Fibroblast of lung (primary cell): ENCODE measurements around the gene ATF6B. TPM values are rescaled to one million over a fixed set of nuclear protein-coding genes. Genes with fewer than 3 reads are reported as not detected.

Experiments
- DNase-seq, 2 donors: peaks; one replicate each; pipeline versions ENCODE4 v3.0.0 to v3.0.0-alpha.2; 2010; ENCODE audit warnings: low read depth in 2 of 2
- H2AFZ ChIP-seq: 2 replicates; pipeline ENCODE4 v1.5.1; 2012; ENCODE audit warnings: low read length, control low read depth, inconsistent platforms
- H3K27ac ChIP-seq: 2 replicates; pipeline ENCODE4 v1.5.1; 2011; ENCODE audit warnings: low read length, control low read depth; ENCODE audit not compliant: insufficient read depth
- H3K27me3 ChIP-seq: 2 replicates; pipeline ENCODE4 v1.5.1; 2011; ENCODE audit warnings: mild to moderate bottlenecking, low read length; ENCODE audit not compliant: control insufficient read depth, insufficient read depth
- H3K36me3 ChIP-seq: 2 replicates; pipeline ENCODE4 v1.5.1; 2011; ENCODE audit warnings: low read length; ENCODE audit not compliant: control insufficient read depth, insufficient read depth
- H3K4me1 ChIP-seq: 2 replicates; pipeline ENCODE4 v1.5.1; 2011; ENCODE audit warnings: low read length; ENCODE audit not compliant: control insufficient read depth, insufficient read depth; ENCODE audit errors: extremely low read depth
- H3K4me2 ChIP-seq: 2 replicates; pipeline ENCODE4 v1.5.1; 2011; ENCODE audit warnings: low read length, control low read depth; ENCODE audit not compliant: insufficient read depth; ENCODE audit errors: extremely low read depth
- H3K4me3 ChIP-seq, 4 experiments: fragments of 200-600 bp in 1 of 4; sonication (generic) in 1 of 4; replicated peaks in 1 of 4; 2 replicates each; pipeline ENCODE4 v1.5.1; 2011 to 2016; ENCODE audit warnings: low read length in 4 of 4, low read depth in 3 of 4, mild to moderate bottlenecking in 3 of 4, control low read depth in 2 of 4, inconsistent platforms in 1 of 4, mixed read lengths in 1 of 4; ENCODE audit not compliant: insufficient read depth in 1 of 4; ENCODE audit errors: control extremely low read depth in 1 of 4
- H3K79me2 ChIP-seq: 2 replicates; pipeline ENCODE4 v1.5.1; 2012; ENCODE audit warnings: mild to moderate bottlenecking, low read length, inconsistent platforms; ENCODE audit not compliant: control insufficient read depth, insufficient read depth
- H3K9ac ChIP-seq: 2 replicates; pipeline ENCODE4 v1.5.1; 2011; ENCODE audit warnings: mild to moderate bottlenecking, low read length, control low read depth; ENCODE audit not compliant: insufficient read depth
- H3K9me3 ChIP-seq: 2 replicates; pipeline ENCODE4 v1.5.1; 2012; ENCODE audit warnings: low read depth, low read length; ENCODE audit not compliant: control insufficient read depth, insufficient read depth
- H4K20me1 ChIP-seq: 2 replicates; pipeline ENCODE4 v1.5.1; 2011; ENCODE audit warnings: low read length; ENCODE audit not compliant: control insufficient read depth, insufficient read depth; ENCODE audit errors: extremely low read depth
- CTCF ChIP-seq, 2 donors: IDR thresholded peaks in 1 of 2; conservative IDR thresholded peaks in 1 of 2; 1 replicate in 1 of 2; 2 replicates in 1 of 2; pipeline ENCODE4 v1.5.1; 2011 to 2012; ENCODE audit warnings: low read length in 2 of 2, control low read depth in 1 of 2, inconsistent platforms in 1 of 2, low read depth in 1 of 2, mild to moderate bottlenecking in 1 of 2
- EZH2 ChIP-seq: IDR thresholded peaks from 2 replicates; pipeline ENCODE4 v1.5.1; 2012; ENCODE audit warnings: low read length, control low read depth, mild to moderate bottlenecking; ENCODE audit errors: missing control alignments
- polyA plus RNA-seq, 2 donors: library from polyadenylated mRNA; depleted of rRNA in 1 of 2; stranded (reverse) in 1 of 2; unstranded in 1 of 2; fragments of >200 nt; gene quantifications; 2 replicates each; pipeline ENCODE4 v1.2.1, GENCODE V29; 2011 to 2012; ENCODE audit warnings: missing spikeins in 1 of 2
- total RNA-seq: library from RNA; depleted of rRNA; stranded (reverse); fragments of >200 nt; gene quantifications from 2 replicates; pipeline ENCODE4 v1.2.1, GENCODE V29; 2014

ATF6B gene
- total and polyA plus RNA-seq, 2 donors (not counting 1 experiment from before 2014, with no cell fraction given): 15.7 to 36.2 TPM

GRCh38 chr6:32088487-32089049 is 39.5 kb downstream of the ATF6B start:
- no peaks in the 10 kb centered on the region for H3K36me3 ChIP-seq
- H3K9ac ChIP-seq: no peak overlapping the region
- H2AFZ ChIP-seq: no peak overlapping the region
- no peaks in the 10 kb centered on the region for H3K9me3 ChIP-seq
- H3K27me3 ChIP-seq: peaks cover 12% of the 10 kb centered on the region
- no peak for DNase-seq
- H3K79me2 ChIP-seq: no peaks in the 10 kb centered on the region
- no peak overlapping the region for H3K4me3 ChIP-seq
- no peak for TF ChIP-seq CTCF (conservative IDR thresholded peaks at IDR 0.05 in 1 of 2, IDR thresholded peaks at IDR 0.05 in 1 of 2; ENCODE audit: low read depth in 1 of 2, low read length in 2 of 2)
- TF ChIP-seq EZH2: no peak
- no peak overlapping the region for H3K4me2 ChIP-seq
- no peak overlapping the region for H3K27ac ChIP-seq
- no peaks in the 10 kb centered on the region for H4K20me1 ChIP-seq
- peaks cover 25% of the 10 kb centered on the region for H3K4me1 ChIP-seq

GRCh38 chr6:32087574-32088486 is 40.2 kb downstream of the ATF6B start:
- Histone ChIP-seq H3K4me2 (no peak overlapping the region), H3K27ac (no peak overlapping the region), H3K9me3 (no peaks in the 10 kb centered on the region), H3K27me3 (peaks cover 12% of the 10 kb centered on the region), H3K4me1 (peaks cover 27% of the 10 kb centered on the region), H3K36me3 (no peaks in the 10 kb centered on the region), H3K9ac (no peak overlapping the region), H2AFZ (no peak overlapping the region), H3K79me2 (no peaks in the 10 kb centered on the region), H3K4me3 (no peak overlapping the region), H4K20me1 (no peaks in the 10 kb centered on the region)
- TF ChIP-seq EZH2: no peak
- peak; percentile 22 to 53 for TF ChIP-seq CTCF (conservative IDR thresholded peaks at IDR 0.05 in 1 of 2, IDR thresholded peaks at IDR 0.05 in 1 of 2; ENCODE audit: low read depth in 1 of 2, low read length in 2 of 2)
- peak; percentile 48 to 81 for DNase-seq

GRCh38 chr6:32086661-32087573 is 41.1 kb downstream of the ATF6B start:
- peak overlapping the region; percentile 48 for H3K4me2 ChIP-seq
- peaks cover 12% of the 10 kb centered on the region for H3K27me3 ChIP-seq
- no peak overlapping the region for H3K9ac ChIP-seq
- DNase-seq: peak; percentile 57 to 87
- H3K79me2 ChIP-seq: no peaks in the 10 kb centered on the region
- no peak overlapping the region for H2AFZ ChIP-seq
- TF ChIP-seq EZH2 (no peak), CTCF (conservative IDR thresholded peaks at IDR 0.05 in 1 of 2, IDR thresholded peaks at IDR 0.05 in 1 of 2; ENCODE audit: low read depth in 1 of 2, low read length in 2 of 2) (no peak)
- peak overlapping the region; percentile 42 for H3K27ac ChIP-seq
- H3K4me3 ChIP-seq: no peak overlapping the region
- H3K4me1 ChIP-seq: peaks cover 29% of the 10 kb centered on the region
- no peaks in the 10 kb centered on the region for H4K20me1 ChIP-seq
- no peaks in the 10 kb centered on the region for H3K9me3 ChIP-seq
- H3K36me3 ChIP-seq: no peaks in the 10 kb centered on the region
